A549 (cell line): ENCODE measurements around the gene CEBPG. TPM values are rescaled to one million over a fixed set of nuclear protein-coding genes. Genes with fewer than 3 reads are reported as not detected.
A peak's percentile ranks its signal among the peaks of the same experiment; 100 is the strongest.

ENCODE experiments used
- ATAC-seq, 2 experiments: fragments of 200-7000 bp in 1 of 2; fragments of >200 bp in 1 of 2; cut with Nextera tagmentation in 1 of 2; cut with Tn5 transposase in 1 of 2; 3 replicates each; pipeline versions ENCODE4 v1.8.0 to v1.9.1; 2018 to 2020; ENCODE audit warnings: mild to moderate bottlenecking in 1 of 2, moderate library complexity in 1 of 2
- CTCF ChIA-PET: fragments of 300-600 bp; sonication (Branson Sonifier 250); formaldehyde crosslinking; extraction: SDS; loops from one replicate; lab custom pipeline; 2021; ENCODE audit warnings: antibody characterized with exemption, inconsistent platforms; lab: Yijun Ruan, JAX
- POLR2A ChIA-PET: fragments of 350-600 bp; formaldehyde crosslinking; extraction: SDS; loops from one replicate; lab custom pipeline; 2021; ENCODE audit warnings: antibody characterized with exemption, inconsistent platforms; lab: Yijun Ruan, JAX
- DNase-seq, 2 experiments: peaks; one replicate each; pipeline versions ENCODE4 v3.0.0 to v3.0.0-alpha.2; 2011 to 2016; ENCODE audit warnings: low read depth in 1 of 2, low spot score in 1 of 2
- FAIRE-seq: peaks from 2 replicates; lab custom pipeline; 2011; peaks lifted over from hg19 to GRCh38; lab: Jason Lieb, UNC
- H3K27ac ChIP-seq, 2 experiments: fragments of >200 bp; sonication (Bioruptor Twin); formaldehyde crosslinking; 3 replicates each; pipeline ENCODE4 v1.5.1; 2016 to 2017
- H3K4me1 ChIP-seq: fragments of >200 bp; sonication (Bioruptor Twin); formaldehyde crosslinking; 3 replicates; pipeline ENCODE4 v1.6.1; 2016
- H3K4me2 ChIP-seq: fragments of >200 bp; sonication (Bioruptor Twin); formaldehyde crosslinking; 3 replicates; pipeline ENCODE4 v1.6.1; 2016
- H3K4me3 ChIP-seq: fragments of >200 bp; sonication (Bioruptor Twin); formaldehyde crosslinking; 3 replicates; pipeline ENCODE4 v1.5.1; 2016
- H3K9me3 ChIP-seq: fragments of >200 bp; sonication (Bioruptor Twin); formaldehyde crosslinking; 3 replicates; pipeline ENCODE4 v1.6.1; 2016
- CBX2 ChIP-seq: fragments of 200-600 bp; sonication (generic); IDR thresholded peaks from 2 replicates; pipeline ENCODE4 v1.6.1; 2016; ENCODE audit warnings: low read depth, mild to moderate bottlenecking, borderline replicate concordance
- CBX8 ChIP-seq: fragments of 200-600 bp; sonication (generic); IDR thresholded peaks from 2 replicates; pipeline ENCODE4 v1.6.1; 2016
- CEBPB ChIP-seq, 2 experiments: fragments of >200 bp in 1 of 2; sonication (Bioruptor Twin) in 1 of 2; formaldehyde crosslinking in 1 of 2; IDR thresholded peaks; 2 replicates each; pipeline ENCODE4 v1.6.1; 2012 to 2016
- CHD2 ChIP-seq: fragments of 150-350 bp; IDR thresholded peaks from 2 replicates; pipeline ENCODE4 v1.6.1; 2014; ENCODE audit warnings: low read length; ENCODE audit not compliant: partially characterized antibody
- CHD4 ChIP-seq: fragments of 200-600 bp; sonication (generic); IDR thresholded peaks from 2 replicates; pipeline ENCODE4 v1.6.1; 2016; ENCODE audit warnings: antibody characterized with exemption, mild to moderate bottlenecking, borderline replicate concordance
- EHF ChIP-seq: fragments of 250-450 bp; sonication (Bioruptor Pico); IDR thresholded peaks from 2 replicates; pipeline ENCODE4 v1.5.0; 2020; ENCODE audit warnings: mild to moderate bottlenecking
- EHMT2 ChIP-seq: fragments of 200-600 bp; sonication (generic); IDR thresholded peaks from 2 replicates; pipeline ENCODE4 v1.6.1; 2016; ENCODE audit warnings: antibody characterized with exemption, low read depth, mild to moderate bottlenecking, moderate library complexity
- EP300 ChIP-seq, 2 experiments: fragments of >200 bp; sonication (Bioruptor Twin); formaldehyde crosslinking; IDR thresholded peaks; 2 replicates in 1 of 2; 3 replicates in 1 of 2; pipeline ENCODE4 v1.6.1; 2016 to 2017
- FOSL2 ChIP-seq, 2 experiments: fragments of 450-650 bp in 1 of 2; fragments of >200 bp in 1 of 2; sonication (Bioruptor Twin) in 1 of 2; formaldehyde crosslinking; IDR thresholded peaks; 2 replicates each; pipeline versions ENCODE4 v1.5.0 to v1.6.1; 2016 to 2020; ENCODE audit warnings: mild to moderate bottlenecking in 1 of 2, moderate library complexity in 1 of 2
- HEYL ChIP-seq: fragments of 250-450 bp; sonication (Bioruptor Pico); IDR thresholded peaks from 2 replicates; pipeline ENCODE4 v1.8.0; 2021; ENCODE audit warnings: mild to moderate bottlenecking, moderate library complexity
- HMGXB4 ChIP-seq: fragments of 250-450 bp; sonication (Bioruptor Pico); IDR thresholded peaks from 2 replicates; pipeline ENCODE4 v1.5.0; 2021; ENCODE audit warnings: mild to moderate bottlenecking, moderate library complexity, borderline replicate concordance
- HOXA7 ChIP-seq: fragments of 250-450 bp; sonication (Bioruptor Pico); IDR thresholded peaks from 2 replicates; pipeline ENCODE4 v1.5.0; 2020; ENCODE audit warnings: mild to moderate bottlenecking, moderate library complexity
- JUNB ChIP-seq: fragments of >200 bp; sonication (Bioruptor Twin); formaldehyde crosslinking; IDR thresholded peaks from 2 replicates; pipeline ENCODE4 v1.6.1; 2016
- KDM1A ChIP-seq: fragments of 200-600 bp; sonication (generic); IDR thresholded peaks from 2 replicates; pipeline ENCODE4 v1.6.1; 2016; ENCODE audit warnings: low read depth, mild to moderate bottlenecking
- MAFK ChIP-seq: fragments of 450-650 bp; IDR thresholded peaks from 2 replicates; pipeline ENCODE4 v1.6.1; 2014; ENCODE audit not compliant: partially characterized antibody
- MAZ ChIP-seq: fragments of 150-350 bp; IDR thresholded peaks from 2 replicates; pipeline ENCODE4 v1.6.1; 2014; ENCODE audit warnings: antibody characterized with exemption, low read depth, low read length, borderline replicate concordance
- NPAS2 ChIP-seq: fragments of 250-450 bp; sonication (Bioruptor Pico); IDR thresholded peaks from 2 replicates; pipeline ENCODE4 v1.8.0; 2022; ENCODE audit warnings: mild to moderate bottlenecking, moderate library complexity, borderline replicate concordance
- PHF8 ChIP-seq: fragments of 200-600 bp; sonication (generic); IDR thresholded peaks from 2 replicates; pipeline ENCODE4 v1.6.1; 2016; ENCODE audit warnings: low read depth, mild to moderate bottlenecking, antibody characterized with exemption, moderate library complexity, borderline replicate concordance
- POLR2A ChIP-seq: IDR thresholded peaks from 2 replicates; pipeline ENCODE4 v1.6.1; 2012; ENCODE audit warnings: mild to moderate bottlenecking, low read length
- POLR2AphosphoS2 ChIP-seq: conservative IDR thresholded peaks from 2 replicates; pipeline ENCODE4 v1.6.1; 2012; ENCODE audit warnings: low read length, improper control_type of control experiment, inconsistent platforms
- ZC3H11A ChIP-seq: fragments of 450-650 bp; IDR thresholded peaks from 2 replicates; pipeline ENCODE4 v1.6.1; 2014; ENCODE audit warnings: antibody characterized with exemption, mild to moderate bottlenecking
- WGBS: methylation state at CpG from one replicate; pipeline ENCODE4 v1.1.6; 2017; ENCODE audit errors: missing lambda C conversion rate; 5-methylcytosine and 5-hydroxymethylcytosine counted together
- polyA plus RNA-seq, 4 experiments: library from polyadenylated mRNA; depleted of rRNA in 3 of 4; stranded (reverse); fragments of >200 nt; fragmentation: RNase III in 1 of 4; extraction: RNeasy Plus Mini Kit Qiagen cat#74134 plus additional on column Dnase treatment in 1 of 4; gene quantifications; 2 replicates in 3 of 4; 3 replicates in 1 of 4; pipeline ENCODE4 v1.2.3, GENCODE V29; 2011 to 2017
- TF ChIP-seq, protein P1 (sequence below): IDR thresholded peaks from 2 replicates; pipeline ENCODE4 v1.6.1; 2012
- TF ChIP-seq, protein P2 (sequence below): fragments of >200 bp; sonication (Bioruptor Twin); formaldehyde crosslinking; IDR thresholded peaks from 3 replicates; pipeline ENCODE4 v1.5.1; 2016
- TF ChIP-seq, protein P3 (sequence below): fragments of 150-350 bp; IDR thresholded peaks from 2 replicates; pipeline ENCODE4 v1.6.1; 2014; ENCODE audit warnings: low read depth, mild to moderate bottlenecking, low read length

Gene CEBPG
- polyA plus RNA-seq, 2 of the 4 experiments (the other 2 are of a cell fraction): 34.3 to 138 TPM

DNA sequence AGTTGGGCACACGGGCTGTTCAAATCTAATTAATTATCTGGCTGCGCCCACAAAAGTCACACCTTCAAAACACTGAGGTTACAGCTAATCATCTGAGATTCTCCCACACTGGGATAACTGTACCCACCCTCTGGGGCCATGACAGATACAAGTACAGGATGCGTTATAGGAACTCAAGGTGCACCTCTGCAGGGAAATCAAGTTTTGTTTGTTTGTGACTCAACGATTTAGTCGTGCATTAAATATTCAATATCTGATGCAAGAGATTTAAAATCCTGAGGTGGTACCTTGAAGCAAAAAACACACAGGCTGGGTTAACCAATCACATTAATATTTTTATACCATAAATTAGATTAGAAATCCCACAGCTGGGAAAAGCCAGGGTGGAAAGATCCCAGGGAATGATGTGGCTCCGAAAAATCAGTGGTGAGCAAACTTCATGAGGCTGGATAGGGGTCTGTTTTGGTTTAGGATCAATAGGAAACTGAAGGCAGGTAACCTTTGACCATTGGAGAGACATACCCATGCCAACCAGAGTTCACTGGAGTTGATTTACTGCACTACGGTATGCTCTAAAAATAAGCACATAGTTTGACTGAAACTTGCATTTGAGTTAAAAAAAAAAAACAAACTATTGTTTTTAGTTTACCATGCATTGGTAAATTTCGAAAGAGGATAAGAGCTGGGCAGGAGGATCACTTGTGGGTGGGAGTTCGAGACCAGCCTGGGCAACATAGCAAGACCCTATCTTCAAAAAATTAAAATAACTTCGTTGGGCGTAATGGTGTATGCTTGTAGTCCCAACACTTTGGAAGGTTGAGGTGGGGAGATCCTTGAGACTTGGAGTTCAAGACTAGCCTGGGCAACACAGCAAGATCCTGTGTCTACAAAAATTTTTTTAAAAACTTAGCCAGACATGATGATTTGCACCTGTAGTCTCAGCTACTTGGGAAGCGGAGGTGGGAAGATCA lies 23.9 kb upstream of the CEBPG start:
- H3K4me2 ChIP-seq: no peak overlapping the region
- peak; percentile 84 for FAIRE-seq
- ChIA-PET CTCF (interaction anchor here (0.9 to 2.0 kb wide), 11 partner anchors 9 to 205 kb away, joined by 3 to 10 read pairs (median 4); partner anchors contain the start of genes CEBPA and CEBPG), POLR2A (interaction anchor here (1.2 to 2.7 kb wide), 2 partner anchors 24 to 47 kb away, joined by 5 to 12 read pairs; partner anchors contain the start of genes CEBPA and CEBPG)
- H3K4me3 ChIP-seq: no peak overlapping the region
- H3K4me1 ChIP-seq: no peaks in the 10 kb centered on the region
- H3K27ac ChIP-seq: no peak overlapping the region
- no peak for DNase-seq
- 63% methylated on average over 12 of the region's 12 CpGs for WGBS
- no peak for TF ChIP-seq HOXA7 (CRISPR knock-in tag)
- TF ChIP-seq EHF (CRISPR knock-in tag): no peak
- TF ChIP-seq JUNB: no peak
- TF ChIP-seq CBX2: no peak
- TF ChIP-seq PHF8: no peak
- TF ChIP-seq, protein P1, sequence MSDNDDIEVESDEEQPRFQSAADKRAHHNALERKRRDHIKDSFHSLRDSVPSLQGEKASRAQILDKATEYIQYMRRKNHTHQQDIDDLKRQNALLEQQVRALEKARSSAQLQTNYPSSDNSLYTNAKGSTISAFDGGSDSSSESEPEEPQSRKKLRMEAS: no peak
- TF ChIP-seq POLR2AphosphoS2: no peak
- H3K9me3 ChIP-seq: peaks cover 4% of the 10 kb centered on the region
- ATAC-seq: no peak

DNA sequence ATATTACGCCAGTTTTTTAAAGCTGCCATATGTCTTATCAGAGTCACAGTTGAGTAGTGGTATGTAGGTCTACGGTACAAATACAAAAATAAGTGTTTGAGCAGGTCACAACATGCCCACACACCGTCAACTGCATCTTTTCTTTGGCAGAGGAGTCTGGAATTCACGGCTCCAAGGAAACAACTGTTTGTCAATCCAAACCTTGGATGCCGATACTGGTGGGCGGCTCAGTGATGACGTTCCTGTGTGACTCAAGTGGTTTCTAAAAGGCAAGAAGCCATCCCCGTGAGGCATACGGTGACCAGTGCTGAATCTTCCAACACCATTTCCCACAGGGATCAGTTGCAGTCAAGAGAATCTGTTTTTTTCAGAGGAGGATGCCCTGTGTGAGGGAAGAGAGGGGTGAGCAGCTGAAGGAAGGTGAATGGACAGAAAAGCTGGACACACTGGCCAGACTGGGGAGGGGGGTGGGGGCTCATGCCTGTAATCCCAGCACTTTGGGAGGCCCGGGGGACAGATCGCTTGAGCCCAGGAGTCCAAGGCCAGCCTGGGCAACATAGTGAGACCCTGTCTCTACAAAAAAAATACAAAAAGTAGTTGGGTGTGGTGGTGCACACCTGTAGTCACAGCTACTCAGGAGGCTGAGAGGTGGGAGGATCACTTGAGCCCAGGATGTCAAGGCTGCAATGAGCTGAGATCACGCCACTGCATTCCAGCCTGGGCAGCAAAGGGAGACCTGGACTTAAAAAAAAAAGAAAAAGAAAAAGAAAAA lies 22.8 kb upstream of the CEBPG start:
- peaks cover 14% of the 10 kb centered on the region for H3K9me3 ChIP-seq
- no peak overlapping the region for H3K27ac ChIP-seq
- ChIA-PET CTCF (interaction anchor here (0.9 to 1.8 kb wide), 6 partner anchors 8 to 56 kb away, joined by 3 to 5 read pairs (median 4); partner anchors contain the start of gene CEBPA), POLR2A (interaction anchor here (0.5 to 2.7 kb wide), 2 partner anchors 22 to 23 kb away, joined by 3 to 12 read pairs (median 3); partner anchors contain the start of gene CEBPG)
- no peak for FAIRE-seq
- WGBS: 47% methylated on average over 12 of the region's 12 CpGs
- H3K4me1 ChIP-seq: no peaks in the 10 kb centered on the region
- TF ChIP-seq POLR2AphosphoS2 (no peak), MAFK (no peak), HMGXB4 (CRISPR knock-in tag) (no peak), HEYL (CRISPR knock-in tag) (no peak), CEBPB (IDR thresholded peaks at IDR 0.05) (no peak)
- TF ChIP-seq, protein P2, sequence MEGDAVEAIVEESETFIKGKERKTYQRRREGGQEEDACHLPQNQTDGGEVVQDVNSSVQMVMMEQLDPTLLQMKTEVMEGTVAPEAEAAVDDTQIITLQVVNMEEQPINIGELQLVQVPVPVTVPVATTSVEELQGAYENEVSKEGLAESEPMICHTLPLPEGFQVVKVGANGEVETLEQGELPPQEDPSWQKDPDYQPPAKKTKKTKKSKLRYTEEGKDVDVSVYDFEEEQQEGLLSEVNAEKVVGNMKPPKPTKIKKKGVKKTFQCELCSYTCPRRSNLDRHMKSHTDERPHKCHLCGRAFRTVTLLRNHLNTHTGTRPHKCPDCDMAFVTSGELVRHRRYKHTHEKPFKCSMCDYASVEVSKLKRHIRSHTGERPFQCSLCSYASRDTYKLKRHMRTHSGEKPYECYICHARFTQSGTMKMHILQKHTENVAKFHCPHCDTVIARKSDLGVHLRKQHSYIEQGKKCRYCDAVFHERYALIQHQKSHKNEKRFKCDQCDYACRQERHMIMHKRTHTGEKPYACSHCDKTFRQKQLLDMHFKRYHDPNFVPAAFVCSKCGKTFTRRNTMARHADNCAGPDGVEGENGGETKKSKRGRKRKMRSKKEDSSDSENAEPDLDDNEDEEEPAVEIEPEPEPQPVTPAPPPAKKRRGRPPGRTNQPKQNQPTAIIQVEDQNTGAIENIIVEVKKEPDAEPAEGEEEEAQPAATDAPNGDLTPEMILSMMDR: no peak
- peak in 1 of 2 experiments; percentile 40 for DNase-seq
- no peak overlapping the region for H3K4me3 ChIP-seq
- no peak overlapping the region for H3K4me2 ChIP-seq
- peak; percentile 22 to 32; a peak in 2 of 6 replicates for ATAC-seq

GRCh38 chr19:33355535-33355934 lies 18.0 kb upstream of the CEBPG start:
- peak; percentile 99 for FAIRE-seq
- 34% methylated on average over 2 of the region's 2 CpGs for WGBS
- Histone ChIP-seq H3K27ac (no peak overlapping the region), H3K4me1 (no peaks in the 10 kb centered on the region), H3K9me3 (peaks cover 19% of the 10 kb centered on the region), H3K4me2 (no peak overlapping the region), H3K4me3 (no peak overlapping the region)
- ChIA-PET CTCF (interaction anchor here (0.5 to 1.1 kb wide), 5 partner anchors 12 to 692 kb away, joined by 3 to 4 read pairs (median 3); no protein-coding TSS in a partner anchor), POLR2A (no interaction called here)
- DNase-seq: no peak
- no peak for ATAC-seq
- TF ChIP-seq MAFK (no peak), JUNB (no peak), CEBPB (IDR thresholded peaks at IDR 0.05) (no peak), NPAS2 (CRISPR knock-in tag) (no peak), CHD2 (no peak), CBX8 (no peak), POLR2A (no peak), FOSL2 (IDR thresholded peaks at IDR 0.05) (no peak), FOSL2 (CRISPR knock-in tag; IDR thresholded peaks at IDR 0.05) (no peak), HOXA7 (CRISPR knock-in tag) (no peak), ZC3H11A (no peak), CHD4 (no peak), MAZ (no peak), EP300 (IDR thresholded peaks at IDR 0.05) (no peak), KDM1A (no peak), EHMT2 (no peak)
- TF ChIP-seq, protein P1: no peak
- TF ChIP-seq, protein P3, sequence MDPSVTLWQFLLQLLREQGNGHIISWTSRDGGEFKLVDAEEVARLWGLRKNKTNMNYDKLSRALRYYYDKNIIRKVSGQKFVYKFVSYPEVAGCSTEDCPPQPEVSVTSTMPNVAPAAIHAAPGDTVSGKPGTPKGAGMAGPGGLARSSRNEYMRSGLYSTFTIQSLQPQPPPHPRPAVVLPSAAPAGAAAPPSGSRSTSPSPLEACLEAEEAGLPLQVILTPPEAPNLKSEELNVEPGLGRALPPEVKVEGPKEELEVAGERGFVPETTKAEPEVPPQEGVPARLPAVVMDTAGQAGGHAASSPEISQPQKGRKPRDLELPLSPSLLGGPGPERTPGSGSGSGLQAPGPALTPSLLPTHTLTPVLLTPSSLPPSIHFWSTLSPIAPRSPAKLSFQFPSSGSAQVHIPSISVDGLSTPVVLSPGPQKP: no peak
